ENCODE data around the gene CSNK1A1. TPM values are rescaled to one million over a fixed set of nuclear protein-coding genes. Genes with fewer than 3 reads are reported as not detected.
A peak's percentile ranks its signal among the peaks of the same experiment; 100 is the strongest.

The CSNK1A1 gene
- total and polyA plus RNA-seq, 2 of the 4 experiments (the other 2 are of a cell fraction): 140 to 419 TPM

GRCh38 chr5:149455889-149456409 is 95.3 kb downstream of the CSNK1A1 start (continued):
- TF ChIP-seq SMC3 (IDR thresholded peaks at IDR 0.05; ENCODE audit: low read depth, low read length): no peak
- peak; percentile 23 for TF ChIP-seq RCOR1 (IDR thresholded peaks at IDR 0.05; ENCODE audit: insufficient replicate concordance, low read length)
- TF ChIP-seq POLR2A (IDR thresholded peaks at IDR 0.05; ENCODE audit: low read depth, low read length): peak; percentile 58; the same call in 1 of the 2 replicates
- TF ChIP-seq BHLHE40 (IDR thresholded peaks at IDR 0.05; ENCODE audit: low read depth, low read length): peak; percentile 42; the same call in 1 of the 2 replicates
- no peak for TF ChIP-seq MXI1 (IDR thresholded peaks at IDR 0.05; ENCODE audit: borderline replicate concordance, low read depth, low read length)
- peak; percentile 72 for TF ChIP-seq FOS (IDR thresholded peaks at IDR 0.05; ENCODE audit: low read depth, low read length)
- no peak; the same call in 1 of the 2 replicates for TF ChIP-seq MAZ (IDR thresholded peaks at IDR 0.05; ENCODE audit: borderline replicate concordance, low read depth, low read length)
